Activated CD8-positive, alpha-beta memory T cell treated with anti-CD3 and anti-CD28 coated beads, Interleukin-2, amount 50 U/mL, for 1 hour (primary cell): ENCODE data around the gene PHGDH.
"Not testable (repeated sequence)": the region's sequence is repeated elsewhere in the genome, so short reads cannot be mapped to it uniquely, and the experiment has no call there.

Source experiments
- DNase-seq: peaks from one replicate; pipeline ENCODE4 v3.0.0-alpha.2; 2020; ENCODE audit errors: extremely low read depth

PHGDH gene

DNA sequence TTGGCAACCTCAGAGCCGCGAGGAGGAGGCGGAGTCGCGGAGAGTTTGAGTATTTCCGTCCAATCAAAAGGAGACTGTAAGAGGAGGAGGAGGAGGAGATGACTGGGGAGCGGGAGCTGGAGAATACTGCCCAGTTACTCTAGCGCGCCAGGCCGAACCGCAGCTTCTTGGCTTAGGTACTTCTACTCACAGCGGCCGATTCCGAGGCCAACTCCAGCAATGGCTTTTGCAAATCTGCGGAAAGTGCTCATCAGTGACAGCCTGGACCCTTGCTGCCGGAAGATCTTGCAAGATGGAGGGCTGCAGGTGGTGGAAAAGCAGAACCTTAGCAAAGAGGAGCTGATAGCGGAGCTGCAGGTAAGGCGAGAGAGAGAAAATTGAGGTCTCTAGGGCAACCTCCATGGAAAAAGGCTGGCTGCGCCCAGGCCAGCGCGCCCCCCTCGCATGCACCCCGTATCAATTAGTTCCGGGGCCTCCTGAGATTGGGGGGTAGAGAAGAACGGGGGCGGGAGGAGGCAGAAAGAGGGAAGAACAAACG lies at the start of gene PHGDH:
PHGDH (plus strand) TSS at position 131 of the 538 bp plus-strand sequence; CDS start at position 220, 89 bp downstream.
- no peak for DNase-seq

DNA sequence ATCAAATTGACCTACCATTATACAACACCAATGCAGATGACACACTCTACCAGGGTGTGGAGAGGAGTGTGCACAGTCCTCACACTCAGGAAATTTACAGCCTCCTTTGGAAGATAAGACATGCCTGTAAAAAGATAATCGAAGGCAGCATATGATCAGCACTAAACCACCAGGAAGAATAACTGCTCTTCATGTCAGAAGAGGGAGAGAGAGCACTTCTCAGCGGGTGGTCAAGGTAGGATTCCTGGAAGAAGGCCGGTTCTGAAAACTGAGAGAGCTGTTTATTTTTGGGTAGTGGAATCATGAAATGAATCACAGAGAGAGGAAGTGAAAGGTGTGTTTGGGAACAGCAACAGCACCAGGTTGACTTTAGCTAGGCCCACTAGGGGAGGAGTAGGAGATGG lies 49.7 kb upstream of the PHGDH start:
- no peak for DNase-seq

DNA sequence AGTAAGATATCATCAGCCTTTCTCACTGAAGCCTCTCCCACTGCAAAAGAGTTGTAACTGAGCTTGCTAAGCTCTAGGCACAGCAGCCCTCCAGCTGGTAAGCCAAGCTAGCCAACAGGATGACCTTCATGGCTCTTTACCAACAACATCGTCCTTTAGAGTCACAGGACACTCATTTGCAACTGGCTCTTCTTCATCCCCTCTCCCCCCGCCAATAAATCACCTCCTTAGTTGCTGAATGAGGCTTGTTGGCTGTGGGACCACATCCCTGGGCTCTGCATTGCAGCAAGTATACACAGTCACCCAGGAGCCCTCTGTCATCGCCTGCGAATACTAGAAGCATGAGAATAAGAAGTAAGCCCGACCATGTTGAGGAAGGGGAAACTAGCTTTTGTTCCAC lies 47.7 kb upstream of the PHGDH start:
- DNase-seq = no peak

DNA sequence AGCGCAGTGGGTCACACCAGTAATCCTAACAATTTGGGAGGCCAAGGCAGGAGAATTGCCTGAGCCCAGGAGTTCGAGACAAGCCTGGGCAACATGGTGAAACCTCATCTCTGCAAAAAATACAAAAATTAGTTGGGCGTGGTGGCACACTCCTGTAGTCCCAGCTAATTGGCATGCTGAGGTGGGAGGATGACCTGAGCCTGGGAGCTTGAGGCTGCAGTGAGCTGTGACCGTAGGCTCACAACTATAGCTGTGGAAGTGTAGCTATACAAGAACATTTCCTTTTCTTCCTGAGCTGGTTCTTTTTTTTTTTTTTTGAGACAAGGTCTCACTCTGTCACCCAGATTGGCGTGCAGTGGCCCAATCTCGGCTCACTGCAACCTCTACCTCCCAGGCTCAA lies 44.6 kb upstream of the PHGDH start:
- DNase-seq = no peak

DNA sequence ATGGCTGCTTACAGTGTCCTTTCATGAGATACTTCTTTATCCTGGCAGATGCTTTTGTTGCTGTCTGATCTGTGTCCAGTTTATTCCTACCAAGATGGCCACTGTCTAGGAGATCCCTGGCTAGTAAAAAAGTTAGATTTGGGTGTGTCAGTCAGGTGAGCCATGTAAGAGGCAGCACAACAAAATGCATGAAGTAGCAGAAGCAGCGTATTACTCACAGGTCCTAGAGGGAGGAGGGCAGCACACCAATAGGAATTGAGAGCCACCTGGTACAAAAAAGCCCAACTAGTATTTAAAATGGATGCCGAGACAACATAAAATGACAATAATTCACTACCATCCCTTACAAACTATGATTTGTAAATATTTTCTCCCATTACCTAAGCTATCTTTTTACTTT lies 40.8 kb upstream of the PHGDH start:
- no peak for DNase-seq

DNA sequence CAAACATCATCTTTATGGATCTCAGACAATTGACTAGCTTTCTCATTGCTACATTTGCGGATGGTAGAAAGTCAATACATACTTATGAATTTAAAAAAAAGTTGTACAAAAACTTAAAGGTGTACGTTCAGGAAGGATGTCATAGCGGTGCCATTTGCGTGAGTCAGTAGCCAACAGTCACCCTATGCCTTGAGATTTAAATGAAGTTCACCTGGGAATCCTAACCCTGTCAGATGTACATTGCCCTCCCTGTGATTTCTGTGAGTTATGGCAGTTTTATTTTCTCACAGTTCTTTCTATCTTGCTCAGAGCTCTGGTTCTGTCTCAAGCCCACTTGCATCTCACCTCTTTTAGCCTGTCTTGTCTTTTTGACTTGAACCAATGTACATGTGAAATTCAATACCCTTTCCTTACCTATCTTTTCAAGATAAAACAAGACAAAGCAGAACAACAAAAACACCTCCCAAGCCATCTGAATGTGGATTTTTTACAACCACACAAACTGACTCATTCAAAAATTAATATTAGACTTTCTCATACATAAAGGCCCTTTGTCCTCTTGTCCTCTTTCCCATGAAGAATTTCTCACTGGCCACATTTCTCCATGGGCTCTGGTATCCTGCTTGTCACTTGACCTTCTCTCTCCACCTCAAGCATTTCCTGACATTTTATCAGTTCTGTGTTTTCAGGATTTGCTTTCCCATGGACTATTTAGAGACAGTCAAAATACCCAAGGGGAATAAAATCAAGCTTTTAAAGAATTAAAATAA lies 38.4 kb upstream of the PHGDH start:
- no peak for DNase-seq

DNA sequence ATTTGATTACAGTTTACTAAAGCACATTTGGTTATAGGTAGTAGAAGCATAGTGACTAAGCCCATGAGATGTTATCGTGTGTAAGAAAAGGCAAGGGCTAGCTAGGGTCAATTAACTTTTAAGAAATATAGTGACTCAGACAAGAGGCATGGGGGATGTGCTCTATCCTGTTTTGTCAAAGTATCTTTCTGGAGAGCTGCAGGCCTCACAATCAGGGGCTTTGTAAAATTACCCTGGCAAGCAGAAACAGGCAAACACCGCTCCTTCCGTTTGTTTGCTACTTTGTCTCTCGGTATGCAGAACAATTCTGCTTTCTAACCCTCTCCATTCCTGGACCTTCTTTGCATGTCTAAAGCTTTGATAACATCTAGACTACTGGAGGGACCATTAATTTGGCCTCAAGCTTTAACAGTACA lies 37.6 kb upstream of the PHGDH start:
- DNase-seq = no peak

DNA sequence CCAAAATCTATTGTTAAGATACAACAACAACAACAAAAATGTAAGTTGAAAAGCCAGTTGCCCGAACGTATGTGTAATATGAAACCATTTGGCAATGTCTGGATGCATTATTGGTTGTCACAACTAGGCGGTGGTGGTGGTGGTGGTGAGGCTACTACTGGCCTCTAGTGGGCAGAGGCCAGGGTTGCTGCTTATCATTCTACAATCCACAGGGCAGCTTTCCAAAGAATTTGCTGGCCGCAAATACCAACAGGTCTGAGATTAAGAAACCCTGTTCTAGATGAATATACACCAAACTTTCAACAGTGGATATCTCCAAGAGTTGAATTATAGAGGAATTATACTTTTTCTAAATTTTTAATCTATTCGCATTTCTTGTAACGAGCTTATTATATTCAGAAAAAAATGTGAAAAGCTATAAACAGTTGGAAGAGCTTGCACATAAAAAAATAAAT lies 36.9 kb upstream of the PHGDH start:
- DNase-seq = no peak

DNA sequence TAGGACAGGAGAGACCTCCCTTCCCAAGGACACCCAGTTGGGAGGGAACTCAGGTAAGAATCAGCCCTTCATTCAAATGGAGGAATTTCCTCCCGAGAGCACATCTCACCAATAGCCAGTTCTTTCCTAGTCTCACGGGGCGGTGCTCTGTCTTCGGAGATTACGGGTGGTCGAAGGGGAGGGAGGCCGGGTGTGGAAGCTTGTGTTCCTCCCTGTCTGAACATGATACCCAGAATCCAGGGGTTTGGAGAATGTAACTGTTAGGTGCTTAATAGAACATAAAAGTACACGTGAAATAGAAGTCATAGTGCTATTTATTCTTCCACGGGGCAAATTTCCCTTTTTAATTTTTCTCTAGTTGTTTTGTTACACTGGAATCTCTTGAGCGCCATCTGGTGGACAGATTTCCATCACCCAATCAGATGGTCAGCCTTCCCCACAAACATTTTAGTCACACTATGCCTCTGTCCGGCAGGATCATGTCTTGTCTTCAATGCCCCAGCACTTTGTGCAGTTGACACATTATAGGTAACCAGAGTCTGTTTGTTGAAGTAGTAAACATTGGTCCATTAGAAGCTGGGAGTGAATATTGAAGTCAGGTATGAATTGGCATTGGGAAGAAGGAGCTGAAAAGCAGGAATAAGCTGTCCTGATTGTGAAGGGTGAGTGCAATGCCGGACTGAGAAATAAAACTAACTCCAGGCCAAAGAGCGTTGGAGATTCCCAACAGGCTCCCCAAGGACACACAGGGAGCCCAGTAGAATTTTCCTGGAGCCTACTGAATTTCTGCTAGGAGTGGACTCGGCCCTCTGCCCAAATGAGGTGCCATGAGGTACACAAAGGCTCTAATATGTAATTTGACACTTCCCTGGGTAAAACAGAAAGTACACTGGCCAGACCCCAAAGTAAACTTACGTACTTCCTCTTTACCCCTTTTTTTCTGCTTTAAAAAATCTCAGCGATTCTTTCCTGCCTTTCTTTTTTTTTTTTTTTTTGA lies 36.1 kb upstream of the PHGDH start:
- DNase-seq = peak; percentile 13

DNA sequence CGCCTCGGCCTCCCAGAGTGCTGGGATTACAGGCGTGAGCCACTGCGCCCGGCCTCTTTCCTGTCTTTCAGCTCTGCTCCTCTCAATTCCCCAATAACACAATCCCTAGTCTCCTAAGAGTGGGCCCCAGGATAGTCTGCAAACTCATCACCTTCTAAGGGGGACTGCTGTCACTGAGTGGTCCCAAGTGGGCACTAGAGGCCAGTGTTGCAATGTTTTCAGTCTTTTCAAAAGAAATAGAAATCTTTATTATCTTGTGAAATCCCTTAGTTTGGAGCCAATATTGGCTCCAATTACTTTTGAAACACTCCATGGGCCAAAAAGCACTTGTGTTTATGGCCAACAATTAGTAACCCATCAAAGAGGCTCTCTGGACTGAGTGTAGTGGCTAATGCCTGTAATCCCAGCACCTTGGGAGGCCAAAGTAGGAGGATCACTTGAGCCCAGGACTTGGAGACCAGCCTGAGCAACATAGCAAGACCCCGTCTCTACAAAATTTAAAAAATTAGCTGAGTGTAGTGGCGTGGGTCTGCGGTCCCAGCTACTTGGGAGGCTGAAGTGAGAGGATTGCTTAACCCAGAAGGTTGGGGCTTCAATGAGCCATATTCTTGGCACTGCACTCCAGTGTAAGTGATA lies 35.0 kb upstream of the PHGDH start:
- no peak for DNase-seq

DNA sequence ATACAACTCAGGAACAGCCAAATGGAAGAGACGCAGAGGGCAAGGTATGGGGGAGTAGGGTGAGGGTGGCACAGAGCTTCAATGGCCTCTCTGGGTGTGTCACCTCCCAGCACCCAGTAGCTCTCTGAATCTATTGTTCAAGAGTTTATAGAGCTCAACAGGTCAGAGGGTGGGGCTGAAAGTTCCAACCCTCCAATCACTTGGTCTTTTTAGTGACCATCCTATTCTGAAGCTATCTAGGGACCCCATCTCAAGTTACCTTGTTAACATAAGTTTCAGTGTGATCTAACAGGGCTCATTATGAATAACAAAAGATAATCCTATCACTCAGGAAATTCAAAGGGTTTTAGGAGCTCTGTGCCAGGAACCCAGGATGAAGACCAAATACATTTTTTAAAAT lies 32.5 kb upstream of the PHGDH start:
- no peak for DNase-seq

DNA sequence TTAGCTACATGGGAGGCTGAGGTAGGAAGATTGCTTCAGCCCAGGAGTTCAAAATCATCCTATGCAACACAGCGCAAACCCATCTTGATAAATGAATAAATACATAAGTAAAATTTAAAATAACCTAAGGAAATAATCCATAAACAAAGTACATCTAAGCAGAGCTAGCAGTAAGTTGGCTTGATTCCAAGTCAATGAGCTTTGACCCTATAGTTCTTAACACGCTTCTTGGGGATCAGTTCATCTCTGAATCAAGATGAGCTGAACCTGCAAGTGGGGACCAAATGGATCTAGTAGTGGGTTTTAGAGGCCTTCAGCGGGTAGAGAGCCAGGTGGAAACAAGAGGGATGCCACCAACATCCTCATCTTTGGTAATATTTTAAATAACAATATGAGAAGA lies 31.5 kb upstream of the PHGDH start:
- no peak for DNase-seq

DNA sequence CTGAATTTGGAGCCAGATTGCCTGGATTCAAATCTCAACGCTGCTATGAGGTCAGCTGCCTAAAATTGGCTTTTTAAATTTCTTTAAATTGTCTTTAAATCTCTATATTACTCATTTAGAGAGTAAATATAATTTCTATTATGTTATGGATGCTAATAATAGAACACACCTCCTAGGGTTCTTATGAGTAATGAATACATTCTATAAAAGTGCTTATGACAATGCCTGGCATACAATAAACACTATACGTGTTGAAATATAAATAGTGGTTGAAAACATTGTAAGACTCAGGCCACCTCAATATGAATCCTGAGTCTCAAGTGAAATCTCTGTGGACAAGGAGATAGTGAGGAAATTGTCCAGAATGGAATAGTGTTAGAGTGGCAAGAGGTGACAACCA lies 31.0 kb upstream of the PHGDH start:
- no peak for DNase-seq

DNA sequence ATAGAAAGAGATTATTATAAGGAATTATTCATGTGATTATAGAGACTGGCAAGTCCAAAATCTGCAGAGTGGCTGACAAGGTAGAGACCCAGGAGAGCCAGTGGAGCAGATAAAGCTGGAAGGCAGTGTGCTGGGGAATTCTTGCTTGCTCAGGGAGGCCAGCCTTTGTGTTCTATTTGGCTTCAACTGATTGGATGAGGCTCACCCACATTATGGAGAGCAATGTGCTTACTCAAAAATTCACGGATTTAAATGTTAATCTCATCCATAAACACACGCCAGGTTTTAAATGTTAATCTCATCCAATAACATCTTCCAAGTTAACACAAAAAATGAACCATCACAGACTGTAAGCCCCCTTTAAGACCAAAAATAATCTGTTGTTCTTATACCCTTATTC lies 30.2 kb upstream of the PHGDH start:
- DNase-seq = no peak

DNA sequence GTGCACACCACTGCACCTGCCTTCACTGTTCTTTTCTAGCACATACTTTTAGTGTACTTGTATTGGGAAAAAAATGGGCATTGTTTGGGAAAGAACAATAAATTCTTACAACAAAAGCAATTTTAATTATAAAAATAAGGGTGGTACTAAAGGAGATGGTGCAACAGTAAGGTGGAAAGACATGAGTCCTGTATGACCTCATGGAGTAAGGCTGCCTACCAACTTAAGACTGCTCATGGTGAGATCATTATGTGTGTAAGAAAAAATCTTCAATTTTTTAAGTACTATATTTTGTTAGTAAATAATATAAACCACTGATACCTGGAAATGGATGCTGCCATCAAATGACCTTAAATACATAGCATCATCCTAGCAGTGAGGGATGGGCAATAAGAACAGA lies 29.6 kb upstream of the PHGDH start:
- DNase-seq = no peak

DNA sequence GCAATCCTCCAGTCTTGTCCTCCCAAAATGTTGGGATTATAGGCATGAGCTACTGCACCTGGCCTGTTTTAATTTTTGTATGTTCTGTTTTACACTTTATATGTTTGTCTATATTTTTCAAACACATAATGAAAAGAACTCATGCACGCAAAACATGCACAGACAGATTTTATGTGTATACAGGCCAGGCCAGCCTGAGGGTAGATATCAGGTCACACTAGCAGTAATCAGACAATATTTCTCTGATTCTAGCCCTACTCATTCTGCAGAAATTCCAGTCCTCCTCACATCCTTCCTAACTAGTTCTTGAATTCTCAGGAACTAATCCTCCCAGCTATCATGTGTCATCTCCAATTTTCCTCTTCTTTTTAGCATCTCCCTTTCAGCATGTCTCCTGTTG lies 27.8 kb upstream of the PHGDH start:
- no peak for DNase-seq

DNA sequence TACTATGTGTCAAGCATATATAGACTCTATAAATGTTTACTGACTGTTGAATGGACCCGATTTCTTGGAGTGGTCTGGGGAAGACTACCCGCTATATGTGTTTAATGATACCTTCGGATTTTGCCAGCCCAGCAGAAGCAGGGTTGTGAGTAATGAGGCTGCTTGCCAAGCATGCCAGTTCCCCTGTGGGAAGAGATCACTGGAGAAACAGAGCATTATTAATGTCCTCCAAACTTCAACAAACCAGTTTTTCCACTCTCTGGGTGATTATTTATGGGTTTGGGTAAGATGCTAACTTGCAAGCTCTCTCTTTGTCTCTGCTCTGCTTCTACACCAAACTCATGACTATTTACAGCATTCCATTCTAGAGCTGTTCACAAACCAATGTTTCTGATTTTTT lies 25.1 kb upstream of the PHGDH start:
- no peak for DNase-seq

DNA sequence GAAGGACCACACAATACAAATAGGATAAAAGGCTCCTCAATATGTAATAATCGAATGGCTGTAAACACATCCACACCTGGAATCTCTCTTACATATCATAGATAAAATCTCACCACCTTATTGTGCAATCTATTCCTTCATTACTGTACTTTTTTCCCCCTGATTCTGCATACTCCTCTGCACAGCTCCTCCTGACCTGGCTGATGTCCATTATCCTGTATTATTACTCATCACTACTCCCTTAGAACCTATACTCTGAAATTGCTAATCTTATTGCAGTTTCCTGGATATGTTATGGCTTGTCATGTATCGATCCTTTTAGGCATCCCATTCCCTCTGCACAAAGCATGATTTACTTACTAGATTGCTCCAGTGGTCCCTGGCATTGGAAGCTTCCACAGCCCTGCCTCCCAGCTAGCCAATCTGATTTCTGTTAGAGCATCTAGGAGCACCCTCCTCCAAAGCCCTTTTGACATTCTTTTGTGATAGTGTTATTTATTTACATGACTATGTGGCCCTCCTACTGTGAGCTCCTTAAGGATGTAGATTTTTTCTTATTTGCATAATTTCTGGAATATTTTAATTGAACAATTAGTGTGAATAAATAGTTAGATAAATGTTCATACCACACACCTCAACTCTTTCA lies 24.2 kb upstream of the PHGDH start:
- DNase-seq = no peak

DNA sequence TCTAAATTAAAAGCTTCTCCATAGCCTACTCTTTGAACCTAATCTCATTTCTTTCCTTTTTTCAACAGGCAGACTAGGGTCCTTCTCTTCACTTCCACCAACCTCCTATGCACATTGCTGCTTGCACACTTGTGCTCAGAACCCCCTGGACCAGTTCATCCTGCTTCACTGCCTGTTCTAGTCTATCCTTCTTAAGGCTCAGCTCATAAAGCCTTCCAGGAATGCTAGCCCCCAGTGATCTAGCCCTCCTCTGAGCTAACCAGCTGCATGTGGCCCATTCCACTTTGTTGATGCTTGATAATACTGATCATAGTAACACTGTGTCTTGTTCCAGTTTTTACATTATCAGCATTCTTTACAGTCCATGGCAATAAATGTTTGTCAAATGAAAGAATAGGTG lies 22.9 kb upstream of the PHGDH start:
- DNase-seq = no peak

DNA sequence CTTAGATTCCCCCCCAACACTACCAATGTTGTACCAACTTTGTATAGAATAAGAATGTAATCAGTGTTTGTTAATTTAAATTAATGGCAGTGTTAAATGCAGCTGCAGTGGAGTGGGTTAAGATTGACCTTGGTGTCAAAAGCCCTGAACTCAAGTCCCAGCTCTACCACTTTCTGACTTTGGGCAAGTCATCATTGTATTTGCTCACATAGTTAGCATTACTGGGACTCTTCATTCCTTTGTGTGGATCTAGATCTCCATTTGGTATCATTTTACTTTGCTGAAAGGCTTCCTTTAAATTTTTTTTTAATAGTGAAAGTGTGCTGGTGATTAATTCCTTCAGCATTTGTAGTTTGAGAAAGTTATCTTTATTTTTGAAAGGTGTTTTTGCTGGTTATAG lies 22.2 kb upstream of the PHGDH start:
- no peak for DNase-seq

DNA sequence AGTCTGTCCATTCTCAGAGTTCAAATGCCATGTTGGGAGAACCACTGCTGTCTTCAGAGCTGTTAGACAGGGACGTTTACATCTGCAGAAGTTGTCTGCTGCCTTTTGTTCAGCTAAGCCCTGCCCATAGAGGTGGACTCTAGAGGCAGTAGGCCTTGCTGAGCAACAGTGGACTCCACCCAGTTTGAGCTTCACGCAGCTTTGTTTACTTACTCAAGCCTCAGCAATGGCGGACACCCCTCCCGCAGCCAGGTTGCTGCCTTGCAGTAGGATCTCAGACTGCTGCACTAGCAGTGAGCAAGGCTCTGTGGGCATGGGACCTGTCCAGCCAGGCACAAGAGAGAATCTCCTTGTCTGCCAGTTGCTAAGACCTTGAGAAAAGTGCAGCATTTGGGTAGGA lies 14.9 kb upstream of the PHGDH start:
- DNase-seq = not testable (repeated sequence)

DNA sequence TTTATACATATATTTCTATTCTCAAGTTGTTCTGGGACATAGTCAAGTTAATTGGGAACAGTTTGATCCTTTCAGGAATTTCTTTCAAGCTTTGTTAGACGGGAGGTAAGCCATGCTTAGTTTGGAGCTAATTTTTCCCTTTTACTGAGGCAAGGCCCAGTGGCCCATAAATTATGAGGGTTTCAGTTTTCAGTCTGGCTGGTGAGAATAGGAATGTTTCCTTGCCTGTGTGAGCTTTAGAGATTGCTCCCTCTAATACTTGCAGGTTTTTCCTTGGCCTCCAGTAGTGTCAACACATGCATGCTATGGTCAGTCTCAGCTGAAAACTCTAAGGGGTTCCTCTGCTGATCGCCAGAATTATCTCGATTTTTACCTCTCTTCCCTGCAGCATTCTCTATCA lies 14.1 kb upstream of the PHGDH start:
- DNase-seq = no peak
